ENCODE data around the gene KIT. TPM values are rescaled to one million over a fixed set of nuclear protein-coding genes. Genes with fewer than 3 reads are reported as not detected.

Gene KIT
- total RNA-seq, 1 experiment from 2014 or later, result 1.5 TPM

DNA sequence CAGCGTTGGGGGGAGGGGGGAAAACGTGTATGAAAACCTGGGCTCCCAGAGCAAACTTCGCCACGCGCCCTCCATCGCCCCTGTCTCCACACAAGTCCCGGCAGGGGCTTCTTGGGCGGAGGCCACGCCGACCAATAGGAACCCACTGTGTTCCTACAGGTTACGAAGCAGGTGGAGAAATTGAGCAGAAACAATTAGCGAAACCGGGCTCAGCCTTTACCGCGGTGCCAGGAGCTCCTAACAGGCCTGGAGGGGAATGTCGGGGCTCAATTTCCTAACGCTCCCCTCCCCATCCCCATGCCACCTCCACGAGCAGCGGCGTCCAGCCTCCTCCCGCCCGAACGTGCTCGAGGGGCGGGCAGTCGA, 589 bp upstream of the KIT start:
- POLR2A ChIA-PET, result no interaction called here
- Histone ChIP-seq H3K36me3 (ENCODE audit: control insufficient read depth, insufficient read depth, low read length) (no peaks in the 10 kb centered on the region), H3K4me1 (ENCODE audit: control insufficient read depth, insufficient read depth, low read length) (no peaks in the 10 kb centered on the region; the same call in 1 of the 2 replicates), H3K27me3 (ENCODE audit: control insufficient read depth, insufficient read depth, low read length) (peaks cover 2% of the 10 kb centered on the region; the same call in 1 of the 2 replicates), H3K4me3 (ENCODE audit: low read depth in 2 of 2, low read length in 2 of 2) (peak overlapping the region; percentile 27 to 45), H3K9me3 (ENCODE audit: control insufficient read depth, insufficient read depth, low read depth, low read length) (no peaks in the 10 kb centered on the region), H3K27ac (ENCODE audit: low read length) (no peak overlapping the region)
- intact Hi-C loops (cut with micrococcal nuclease; ENCODE audit: unreplicated experiment), result no loop called here
- in situ Hi-C loops (cut with HindIII; ENCODE audit: low pct_unique_long_range_greater_than_20kb, low sequenced_read_pairs), result no loop called here
- CTCF ChIA-PET, result no interaction called here
- TF ChIP-seq POLR2AphosphoS5 (IDR thresholded peaks at IDR 0.05; ENCODE audit: low read depth, low read length) (no peak), TCF7L2 (IDR thresholded peaks at IDR 0.05; ENCODE audit: low read depth, low read length) (no peak), SIN3A (IDR thresholded peaks at IDR 0.05; ENCODE audit: borderline replicate concordance, insufficient read depth, low read depth, low read length) (no peak)
- TF ChIP-seq, protein P1, sequence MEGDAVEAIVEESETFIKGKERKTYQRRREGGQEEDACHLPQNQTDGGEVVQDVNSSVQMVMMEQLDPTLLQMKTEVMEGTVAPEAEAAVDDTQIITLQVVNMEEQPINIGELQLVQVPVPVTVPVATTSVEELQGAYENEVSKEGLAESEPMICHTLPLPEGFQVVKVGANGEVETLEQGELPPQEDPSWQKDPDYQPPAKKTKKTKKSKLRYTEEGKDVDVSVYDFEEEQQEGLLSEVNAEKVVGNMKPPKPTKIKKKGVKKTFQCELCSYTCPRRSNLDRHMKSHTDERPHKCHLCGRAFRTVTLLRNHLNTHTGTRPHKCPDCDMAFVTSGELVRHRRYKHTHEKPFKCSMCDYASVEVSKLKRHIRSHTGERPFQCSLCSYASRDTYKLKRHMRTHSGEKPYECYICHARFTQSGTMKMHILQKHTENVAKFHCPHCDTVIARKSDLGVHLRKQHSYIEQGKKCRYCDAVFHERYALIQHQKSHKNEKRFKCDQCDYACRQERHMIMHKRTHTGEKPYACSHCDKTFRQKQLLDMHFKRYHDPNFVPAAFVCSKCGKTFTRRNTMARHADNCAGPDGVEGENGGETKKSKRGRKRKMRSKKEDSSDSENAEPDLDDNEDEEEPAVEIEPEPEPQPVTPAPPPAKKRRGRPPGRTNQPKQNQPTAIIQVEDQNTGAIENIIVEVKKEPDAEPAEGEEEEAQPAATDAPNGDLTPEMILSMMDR (IDR thresholded peaks at IDR 0.05), result no peak
- TF ChIP-seq, protein P2, sequence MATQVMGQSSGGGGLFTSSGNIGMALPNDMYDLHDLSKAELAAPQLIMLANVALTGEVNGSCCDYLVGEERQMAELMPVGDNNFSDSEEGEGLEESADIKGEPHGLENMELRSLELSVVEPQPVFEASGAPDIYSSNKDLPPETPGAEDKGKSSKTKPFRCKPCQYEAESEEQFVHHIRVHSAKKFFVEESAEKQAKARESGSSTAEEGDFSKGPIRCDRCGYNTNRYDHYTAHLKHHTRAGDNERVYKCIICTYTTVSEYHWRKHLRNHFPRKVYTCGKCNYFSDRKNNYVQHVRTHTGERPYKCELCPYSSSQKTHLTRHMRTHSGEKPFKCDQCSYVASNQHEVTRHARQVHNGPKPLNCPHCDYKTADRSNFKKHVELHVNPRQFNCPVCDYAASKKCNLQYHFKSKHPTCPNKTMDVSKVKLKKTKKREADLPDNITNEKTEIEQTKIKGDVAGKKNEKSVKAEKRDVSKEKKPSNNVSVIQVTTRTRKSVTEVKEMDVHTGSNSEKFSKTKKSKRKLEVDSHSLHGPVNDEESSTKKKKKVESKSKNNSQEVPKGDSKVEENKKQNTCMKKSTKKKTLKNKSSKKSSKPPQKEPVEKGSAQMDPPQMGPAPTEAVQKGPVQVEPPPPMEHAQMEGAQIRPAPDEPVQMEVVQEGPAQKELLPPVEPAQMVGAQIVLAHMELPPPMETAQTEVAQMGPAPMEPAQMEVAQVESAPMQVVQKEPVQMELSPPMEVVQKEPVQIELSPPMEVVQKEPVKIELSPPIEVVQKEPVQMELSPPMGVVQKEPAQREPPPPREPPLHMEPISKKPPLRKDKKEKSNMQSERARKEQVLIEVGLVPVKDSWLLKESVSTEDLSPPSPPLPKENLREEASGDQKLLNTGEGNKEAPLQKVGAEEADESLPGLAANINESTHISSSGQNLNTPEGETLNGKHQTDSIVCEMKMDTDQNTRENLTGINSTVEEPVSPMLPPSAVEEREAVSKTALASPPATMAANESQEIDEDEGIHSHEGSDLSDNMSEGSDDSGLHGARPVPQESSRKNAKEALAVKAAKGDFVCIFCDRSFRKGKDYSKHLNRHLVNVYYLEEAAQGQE (IDR thresholded peaks at IDR 0.05; ENCODE audit: insufficient read depth in 1 of 2, low read depth in 2 of 2, low read length in 1 of 2), result no peak
- DNase-seq (ENCODE audit: low read depth, low spot score), result no peak
- no TSS peak for BruUV-seq (replicated peaks)
- ATAC-seq, result no peak

DNA sequence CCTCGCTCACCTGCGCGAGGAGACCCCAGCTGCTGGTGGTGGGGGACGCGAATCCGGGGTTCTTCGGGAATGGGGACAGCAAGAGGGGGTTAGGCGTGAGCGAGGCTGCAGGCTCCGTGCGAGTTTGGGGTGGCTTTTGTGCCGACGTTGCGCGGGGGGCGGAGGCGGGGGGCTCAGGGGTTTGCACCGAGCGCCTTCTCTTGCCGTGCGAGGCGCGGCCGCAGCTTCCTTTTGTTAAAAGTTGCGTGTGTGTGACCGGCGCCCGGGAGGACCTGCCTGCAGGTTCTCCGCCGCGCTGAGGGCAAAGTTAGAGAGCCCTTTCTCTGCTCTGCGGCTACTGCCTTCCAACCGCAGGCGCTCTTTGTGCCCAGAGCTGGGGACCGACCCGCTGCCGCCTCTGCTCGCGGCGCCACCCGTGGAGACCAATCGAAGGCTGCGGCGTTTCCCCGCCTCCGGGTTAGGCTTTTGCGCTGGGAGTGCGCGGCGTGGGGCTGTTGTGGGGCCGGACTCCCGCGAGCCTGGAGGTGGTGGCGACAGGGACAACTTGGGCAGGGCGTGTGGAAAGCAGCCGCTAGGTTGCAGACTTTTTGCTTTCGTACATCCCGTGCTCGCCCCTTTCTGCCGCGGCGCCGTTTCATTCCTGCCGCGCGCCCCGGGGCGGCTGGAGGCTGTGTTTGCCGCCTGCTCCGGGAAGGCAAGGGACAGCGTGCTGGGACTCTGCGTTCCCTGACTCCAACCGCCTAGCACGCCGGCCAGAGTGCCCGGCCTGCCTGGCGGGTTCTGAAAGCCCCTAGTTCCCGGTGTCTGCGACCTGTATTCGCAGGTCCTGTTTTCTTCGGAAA, 716 bp downstream of the KIT start:
- in situ Hi-C loops (cut with HindIII; ENCODE audit: low pct_unique_long_range_greater_than_20kb, low sequenced_read_pairs), result no loop called here
- POLR2A ChIA-PET, result no interaction called here

More for the DNA sequence above, 716 bp downstream of the KIT start:
- H3K4me1 ChIP-seq (ENCODE audit: control insufficient read depth, insufficient read depth, low read length), result no peaks in the 10 kb centered on the region; the same call in 1 of the 2 replicates
- H3K27me3 ChIP-seq (ENCODE audit: control insufficient read depth, insufficient read depth, low read length), result peaks cover 2% of the 10 kb centered on the region; the same call in 1 of the 2 replicates
- peak overlapping the region; percentile 38 to 45 for H3K4me3 ChIP-seq (ENCODE audit: low read depth in 2 of 2, low read length in 2 of 2)
- H3K27ac ChIP-seq (ENCODE audit: low read length), result no peak overlapping the region
- no peaks in the 10 kb centered on the region for H3K36me3 ChIP-seq (ENCODE audit: control insufficient read depth, insufficient read depth, low read length)
- BruUV-seq (replicated peaks), result no TSS peak
- no peak for DNase-seq (ENCODE audit: low read depth, low spot score)
- no peaks in the 10 kb centered on the region for H3K9me3 ChIP-seq (ENCODE audit: control insufficient read depth, insufficient read depth, low read depth, low read length)
- TF ChIP-seq POLR2AphosphoS5 (IDR thresholded peaks at IDR 0.05; ENCODE audit: low read depth, low read length) (no peak), TCF7L2 (IDR thresholded peaks at IDR 0.05; ENCODE audit: low read depth, low read length) (peak; percentile 44; the same call in 1 of the 2 replicates)
- TF ChIP-seq, protein P1 (IDR thresholded peaks at IDR 0.05), result peak; percentile 26
- CTCF ChIA-PET, result no interaction called here
- ATAC-seq, result peak; percentile 80
- intact Hi-C loops (cut with micrococcal nuclease; ENCODE audit: unreplicated experiment), result no loop called here
